ENCODE results near the gene THAP4. TPM values are rescaled to one million over a fixed set of nuclear protein-coding genes. Genes with fewer than 3 reads are reported as not detected.
A peak's percentile ranks its signal among the peaks of the same experiment; 100 is the strongest.

The THAP4 gene
- total and polyA plus RNA-seq, 8 donors = 16.0 to 172 (median 49.3) TPM

DNA sequence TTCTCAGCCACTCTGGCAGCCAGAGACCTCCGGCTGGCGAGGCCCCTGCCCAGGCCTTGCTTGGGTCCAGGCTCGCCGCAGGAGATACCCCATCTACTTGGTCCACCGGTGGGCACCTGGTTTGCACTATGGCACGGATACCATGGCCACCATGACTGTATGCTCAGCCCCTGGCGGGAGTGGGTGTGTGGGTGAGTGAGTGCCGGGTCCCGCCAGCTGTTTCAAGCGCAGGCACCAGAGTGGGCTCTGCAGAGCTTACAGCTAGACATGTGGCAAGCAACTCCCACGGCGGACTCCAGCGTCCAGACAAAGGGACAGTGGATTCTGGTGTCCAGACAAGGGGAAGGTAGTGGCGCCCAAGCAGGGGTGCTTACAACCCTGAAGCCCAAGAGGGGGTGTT lies 2.0 kb upstream of the THAP4 start:
- intact Hi-C loops (cut with DNase I; ENCODE audit: low total_unique reads) = no loop called here
- H3K4me1 ChIP-seq = peaks cover 35 to 70% (median 51%) of the 10 kb centered on the region in 4 donors
- H3K4me3 ChIP-seq = peak overlapping the region in 2 of 4 donors; percentile 88 to 95
- H3K27me3 ChIP-seq = no peaks in the 10 kb centered on the region
- H3K36me3 ChIP-seq = peaks cover 0 to 10% (median 2%) of the 10 kb centered on the region in 4 donors
- no peak overlapping the region for H3K27ac ChIP-seq
- DNase-seq = no peak
- TF ChIP-seq EP300 (IDR thresholded peaks at IDR 0.05) (no peak), POLR2A (IDR thresholded peaks at IDR 0.05) (no peak), POLR2AphosphoS5 (IDR thresholded peaks at IDR 0.05) (no peak)
- TF ChIP-seq, protein P1, sequence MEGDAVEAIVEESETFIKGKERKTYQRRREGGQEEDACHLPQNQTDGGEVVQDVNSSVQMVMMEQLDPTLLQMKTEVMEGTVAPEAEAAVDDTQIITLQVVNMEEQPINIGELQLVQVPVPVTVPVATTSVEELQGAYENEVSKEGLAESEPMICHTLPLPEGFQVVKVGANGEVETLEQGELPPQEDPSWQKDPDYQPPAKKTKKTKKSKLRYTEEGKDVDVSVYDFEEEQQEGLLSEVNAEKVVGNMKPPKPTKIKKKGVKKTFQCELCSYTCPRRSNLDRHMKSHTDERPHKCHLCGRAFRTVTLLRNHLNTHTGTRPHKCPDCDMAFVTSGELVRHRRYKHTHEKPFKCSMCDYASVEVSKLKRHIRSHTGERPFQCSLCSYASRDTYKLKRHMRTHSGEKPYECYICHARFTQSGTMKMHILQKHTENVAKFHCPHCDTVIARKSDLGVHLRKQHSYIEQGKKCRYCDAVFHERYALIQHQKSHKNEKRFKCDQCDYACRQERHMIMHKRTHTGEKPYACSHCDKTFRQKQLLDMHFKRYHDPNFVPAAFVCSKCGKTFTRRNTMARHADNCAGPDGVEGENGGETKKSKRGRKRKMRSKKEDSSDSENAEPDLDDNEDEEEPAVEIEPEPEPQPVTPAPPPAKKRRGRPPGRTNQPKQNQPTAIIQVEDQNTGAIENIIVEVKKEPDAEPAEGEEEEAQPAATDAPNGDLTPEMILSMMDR (IDR thresholded peaks at IDR 0.05) = no peak
- 94 to 98% (median 96%) methylated on average over 14 of the region's 14 CpGs for WGBS, 5 donors
- no peaks in the 10 kb centered on the region for H3K9me3 ChIP-seq

DNA sequence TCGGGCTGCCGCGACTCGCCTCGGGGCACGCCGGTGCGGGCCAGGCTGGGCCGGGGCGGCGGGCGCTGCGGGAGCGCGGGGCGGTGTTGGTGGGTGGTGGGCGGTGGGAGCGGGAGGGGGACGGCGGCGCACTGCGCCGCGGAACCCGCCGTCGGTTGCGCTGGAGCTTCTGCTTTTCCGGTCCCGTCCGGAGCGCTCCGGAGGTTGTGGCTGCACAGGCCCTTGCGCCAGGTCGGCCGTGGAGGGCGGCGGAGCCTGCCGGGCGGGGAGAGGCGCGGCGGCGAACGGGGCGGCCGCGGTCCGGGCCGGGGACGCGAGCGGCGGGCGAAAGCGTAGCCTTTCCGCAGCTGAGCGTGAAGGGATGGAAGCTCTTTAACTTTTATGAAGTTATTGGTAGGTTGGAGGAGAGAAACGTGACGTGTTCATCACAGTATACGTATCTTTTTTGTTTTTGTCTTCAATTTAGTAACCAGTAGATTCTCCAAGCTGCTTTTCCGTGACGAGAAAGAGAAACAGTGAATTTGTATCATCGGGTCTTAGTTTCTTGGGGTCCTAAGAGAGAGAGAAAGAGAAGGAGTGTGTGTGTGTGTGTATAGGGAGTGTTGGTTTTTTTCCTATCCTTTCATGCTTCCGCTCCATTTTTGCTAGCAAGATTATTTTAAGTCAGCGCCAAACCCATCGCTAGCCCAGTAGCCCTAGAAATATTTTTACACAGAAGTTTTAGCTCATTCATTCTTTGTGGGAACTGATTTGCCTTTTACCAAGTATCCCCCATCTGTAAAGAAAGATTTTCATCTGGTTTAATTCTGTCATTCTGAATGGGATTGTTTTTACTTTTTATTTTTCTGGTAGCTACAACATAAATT lies 1.1 kb upstream of the THAP4 start:
- no peaks in the 10 kb centered on the region for H3K9me3 ChIP-seq
- H3K36me3 ChIP-seq = peaks cover 1 to 19% (median 11%) of the 10 kb centered on the region in 4 donors
- no peaks in the 10 kb centered on the region for H3K27me3 ChIP-seq
- peaks cover 35 to 72% (median 52%) of the 10 kb centered on the region in 4 donors for H3K4me1 ChIP-seq
- peak overlapping the region; percentile 88 to 100 (median 98) for H3K4me3 ChIP-seq
- intact Hi-C loops (cut with DNase I; ENCODE audit: low total_unique reads) = no loop called here
- peak overlapping the region; percentile 94 to 100 (median 100) for H3K27ac ChIP-seq
- DNase-seq = peak in 1 of 2 donors; percentile 34
- TF ChIP-seq POLR2A (IDR thresholded peaks at IDR 0.05) = no peak
- TF ChIP-seq EP300 (IDR thresholded peaks at IDR 0.05) = no peak
- TF ChIP-seq, protein P1 (IDR thresholded peaks at IDR 0.05) = no peak
- no peak for TF ChIP-seq POLR2AphosphoS5 (IDR thresholded peaks at IDR 0.05)
- 1% methylated on average over 18 to 67 of the region's 67 CpGs for WGBS, 5 donors

DNA sequence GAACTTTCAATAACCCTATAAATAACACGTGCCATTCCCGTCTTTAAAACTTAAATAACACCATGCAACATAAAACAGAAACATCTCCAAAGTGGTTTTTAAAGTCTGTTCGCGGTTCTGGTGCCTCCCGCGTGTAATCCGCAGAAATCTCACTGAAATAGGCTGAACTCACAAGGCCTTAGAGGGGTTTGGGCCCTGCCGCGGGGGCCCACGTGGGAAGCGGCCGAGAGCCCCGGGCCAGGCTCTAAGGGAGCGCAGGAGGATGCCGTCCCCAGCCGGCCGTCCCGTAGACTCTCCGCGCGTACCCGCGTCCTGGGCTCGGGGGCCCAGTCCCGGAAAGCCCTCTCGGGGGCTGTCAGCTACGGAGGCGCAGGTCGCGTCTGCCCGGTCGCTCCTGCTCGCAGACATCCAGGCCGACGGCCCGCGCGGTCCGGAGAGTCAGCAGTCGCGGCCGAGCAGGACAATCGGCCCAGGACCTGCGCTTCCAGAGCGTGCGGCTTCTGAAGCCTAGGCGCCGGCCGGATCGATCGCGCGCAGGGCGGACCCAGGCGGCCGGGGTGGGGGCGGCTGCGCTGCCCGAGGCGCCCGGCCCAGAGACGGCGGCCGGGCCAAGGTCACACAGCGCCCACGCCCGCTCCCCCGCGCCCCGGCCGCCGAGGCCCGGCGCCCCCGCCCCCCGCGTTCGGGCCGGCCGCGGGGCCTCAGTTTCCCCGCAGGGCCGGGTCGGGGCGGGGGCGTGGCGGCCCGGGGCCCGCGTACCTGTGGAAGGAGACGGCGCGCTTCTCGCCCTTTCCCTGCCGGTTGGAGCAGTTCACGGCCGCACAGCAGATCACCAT lies 558 bp downstream of the THAP4 start:
- peaks cover 35 to 60% (median 49%) of the 10 kb centered on the region in 4 donors for H3K4me1 ChIP-seq
- no peak for TF ChIP-seq EP300 (IDR thresholded peaks at IDR 0.05)
- no peak for TF ChIP-seq POLR2AphosphoS5 (IDR thresholded peaks at IDR 0.05)
- TF ChIP-seq POLR2A (IDR thresholded peaks at IDR 0.05) = no peak
- TF ChIP-seq, protein P1 (IDR thresholded peaks at IDR 0.05) = no peak
- intact Hi-C loops (cut with DNase I; ENCODE audit: low total_unique reads) = no loop called here

DNA sequence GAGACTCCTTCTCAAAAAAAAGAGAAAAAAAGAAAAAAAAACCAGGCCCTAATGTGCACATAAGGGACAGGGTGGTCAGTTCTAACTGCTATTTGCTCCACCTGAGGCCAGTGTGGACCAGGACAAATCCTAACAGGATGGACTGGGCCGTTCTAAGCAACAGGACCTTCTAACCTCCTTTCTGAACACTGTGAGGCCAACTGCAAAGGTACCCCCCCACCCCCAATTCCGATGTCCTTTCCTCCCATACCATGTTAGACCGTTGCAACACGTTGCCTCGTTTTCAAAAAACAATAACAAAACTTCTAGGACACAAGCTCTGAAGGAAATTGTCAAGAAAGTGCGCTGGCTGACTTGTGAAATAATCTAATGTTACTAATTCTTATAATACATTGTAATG lies 1.2 kb downstream of the THAP4 start:
- H3K27ac ChIP-seq = peak overlapping the region in 4 of 5 donors; percentile 94 to 100 (median 100)
- peaks cover 30 to 53% (median 45%) of the 10 kb centered on the region in 4 donors for H3K4me1 ChIP-seq
- no peaks in the 10 kb centered on the region for H3K27me3 ChIP-seq
- peaks cover 8 to 42% (median 33%) of the 10 kb centered on the region in 4 donors for H3K36me3 ChIP-seq
- no peak for DNase-seq
- TF ChIP-seq, protein P1 (IDR thresholded peaks at IDR 0.05) = no peak
- TF ChIP-seq POLR2A (IDR thresholded peaks at IDR 0.05) (no peak), POLR2AphosphoS5 (IDR thresholded peaks at IDR 0.05) (no peak), EP300 (IDR thresholded peaks at IDR 0.05) (no peak)
- intact Hi-C loops (cut with DNase I; ENCODE audit: low total_unique reads) = no loop called here
- peak overlapping the region; percentile 88 to 100 (median 98) for H3K4me3 ChIP-seq
- H3K9me3 ChIP-seq = no peaks in the 10 kb centered on the region
- WGBS, 5 donors = 11 to 23% (median 14%) methylated on average over 6 of the region's 6 CpGs

More for the DNA sequence above, 558 bp downstream of the THAP4 start:
- H3K36me3 ChIP-seq = peaks cover 8 to 35% (median 27%) of the 10 kb centered on the region in 4 donors
- DNase-seq = peak; percentile 48 to 80
- 0 to 1% (median 1%) methylated on average over 17 to 97 of the region's 97 CpGs for WGBS, 5 donors
- H3K4me3 ChIP-seq = peak overlapping the region; percentile 88 to 100 (median 98)
- peak overlapping the region; percentile 94 to 100 (median 100) for H3K27ac ChIP-seq
- no peaks in the 10 kb centered on the region for H3K27me3 ChIP-seq
- no peaks in the 10 kb centered on the region for H3K9me3 ChIP-seq

Data from stomach (tissue), 9 donors.